HFFc6 (cell line): ENCODE results near the gene ATXN7. TPM values are rescaled to one million over a fixed set of nuclear protein-coding genes. Genes with fewer than 3 reads are reported as not detected.
A peak's percentile ranks its signal among the peaks of the same experiment; 100 is the strongest.

Source experiments
- DNase-seq: peaks from one replicate; pipeline ENCODE4 v3.0.0-alpha.2; 2018
- H3K27ac Mint-ChIP-seq: 2 replicates; pipeline ENCODE4 v1.8.0; 2020; ENCODE audit warnings: mild to moderate bottlenecking, mixed read lengths
- H3K27me3 Mint-ChIP-seq: 2 replicates; pipeline ENCODE4 v1.8.0; 2021; ENCODE audit warnings: mild to moderate bottlenecking, moderate library complexity, mixed read lengths; ENCODE audit not compliant: insufficient read depth
- H3K36me3 Mint-ChIP-seq: 2 replicates; pipeline ENCODE4 v1.8.0; 2021; ENCODE audit warnings: low read depth, mixed read lengths
- H3K4me1 Mint-ChIP-seq: 2 replicates; pipeline ENCODE4 v1.8.0; 2020; ENCODE audit warnings: low read depth, mixed read lengths
- H3K4me3 Mint-ChIP-seq: 2 replicates; pipeline ENCODE4 v1.8.0; 2020; ENCODE audit warnings: mild to moderate bottlenecking, moderate library complexity, mixed read lengths
- H3K9me3 Mint-ChIP-seq: 2 replicates; pipeline ENCODE4 v1.8.0; 2020; ENCODE audit warnings: mild to moderate bottlenecking, mixed read lengths
- total RNA-seq, 6 experiments: library from RNA; stranded (reverse); fragmentation: NEBNext Ultra II Directional; extraction: Animal tissue kit (Norgen Biotek cat#: 25700); gene quantifications; 2 replicates in 1 of 6; 3 replicates in 5 of 6; pipeline ENCODE4 v1.2.3, GENCODE V29; 2021
- TF ChIP-seq, protein P1 (sequence below): fragments of 200-600 bp; sonication (generic); IDR thresholded peaks from 2 replicates; pipeline ENCODE4 v1.5.0; 2021; ENCODE audit warnings: antibody characterized with exemption, mild to moderate bottlenecking

ATXN7 gene
- total RNA-seq, 6 experiments from 2014 or later = 11.5 to 18.4 (median 15.2) TPM

DNA sequence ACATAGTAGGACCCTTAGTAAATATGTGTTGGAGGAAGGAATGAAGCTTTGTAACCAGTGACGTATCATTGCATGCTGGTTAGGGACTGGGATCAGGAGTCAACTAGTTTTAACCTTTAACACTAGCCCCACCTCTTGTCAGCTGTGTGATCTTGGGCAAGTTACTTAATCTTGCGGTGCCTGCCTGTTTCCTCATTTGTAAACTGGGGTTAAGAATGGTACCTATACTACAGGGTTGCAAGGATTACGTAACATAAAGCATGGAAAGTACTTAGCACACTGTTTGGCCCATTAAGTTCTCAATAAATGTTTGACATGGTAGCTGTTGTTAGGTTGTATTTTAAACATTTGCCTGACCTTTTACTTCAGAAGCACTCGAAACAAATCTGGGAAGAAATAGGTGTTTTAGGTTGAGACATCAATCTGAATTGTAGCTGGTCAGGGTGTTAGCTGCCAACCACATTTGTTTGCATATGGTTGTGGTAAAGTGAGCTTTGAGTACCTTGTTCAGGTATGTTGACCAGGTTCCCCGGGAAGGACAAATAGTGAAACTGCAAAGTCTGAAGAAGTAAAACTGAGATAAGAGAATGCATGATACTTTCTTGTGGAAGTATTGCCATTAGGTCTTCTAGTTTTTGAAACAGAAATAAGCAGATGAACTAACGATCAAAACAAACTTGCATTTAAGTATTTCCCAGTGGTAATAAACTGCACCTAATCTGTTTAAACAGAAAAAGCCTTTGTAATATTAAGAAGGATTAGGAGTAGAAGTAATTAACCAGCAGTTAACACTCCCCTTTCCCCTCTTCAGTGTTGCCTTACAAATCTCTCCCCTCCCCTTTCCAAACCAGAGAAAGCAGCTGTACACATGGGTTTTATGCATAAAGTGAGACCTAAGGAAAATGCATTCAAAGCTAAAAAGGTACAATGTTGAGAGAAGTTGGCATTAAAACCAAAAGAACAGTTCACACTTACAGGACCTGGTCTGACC is 74.3 kb downstream of the ATXN7 start:
- H3K4me3 Mint-ChIP-seq = no peak overlapping the region
- H3K9me3 Mint-ChIP-seq = no peaks in the 10 kb centered on the region
- peaks cover 57% of the 10 kb centered on the region for H3K4me1 Mint-ChIP-seq
- peaks cover 21% of the 10 kb centered on the region for H3K36me3 Mint-ChIP-seq
- no peak for DNase-seq
- TF ChIP-seq, protein P1, sequence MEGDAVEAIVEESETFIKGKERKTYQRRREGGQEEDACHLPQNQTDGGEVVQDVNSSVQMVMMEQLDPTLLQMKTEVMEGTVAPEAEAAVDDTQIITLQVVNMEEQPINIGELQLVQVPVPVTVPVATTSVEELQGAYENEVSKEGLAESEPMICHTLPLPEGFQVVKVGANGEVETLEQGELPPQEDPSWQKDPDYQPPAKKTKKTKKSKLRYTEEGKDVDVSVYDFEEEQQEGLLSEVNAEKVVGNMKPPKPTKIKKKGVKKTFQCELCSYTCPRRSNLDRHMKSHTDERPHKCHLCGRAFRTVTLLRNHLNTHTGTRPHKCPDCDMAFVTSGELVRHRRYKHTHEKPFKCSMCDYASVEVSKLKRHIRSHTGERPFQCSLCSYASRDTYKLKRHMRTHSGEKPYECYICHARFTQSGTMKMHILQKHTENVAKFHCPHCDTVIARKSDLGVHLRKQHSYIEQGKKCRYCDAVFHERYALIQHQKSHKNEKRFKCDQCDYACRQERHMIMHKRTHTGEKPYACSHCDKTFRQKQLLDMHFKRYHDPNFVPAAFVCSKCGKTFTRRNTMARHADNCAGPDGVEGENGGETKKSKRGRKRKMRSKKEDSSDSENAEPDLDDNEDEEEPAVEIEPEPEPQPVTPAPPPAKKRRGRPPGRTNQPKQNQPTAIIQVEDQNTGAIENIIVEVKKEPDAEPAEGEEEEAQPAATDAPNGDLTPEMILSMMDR = no peak
- peak overlapping the region; percentile 9; the same call in 1 of the 2 replicates for H3K27ac Mint-ChIP-seq
- H3K27me3 Mint-ChIP-seq = peaks cover under 1% of the 10 kb centered on the region; the same call in 1 of the 2 replicates

DNA sequence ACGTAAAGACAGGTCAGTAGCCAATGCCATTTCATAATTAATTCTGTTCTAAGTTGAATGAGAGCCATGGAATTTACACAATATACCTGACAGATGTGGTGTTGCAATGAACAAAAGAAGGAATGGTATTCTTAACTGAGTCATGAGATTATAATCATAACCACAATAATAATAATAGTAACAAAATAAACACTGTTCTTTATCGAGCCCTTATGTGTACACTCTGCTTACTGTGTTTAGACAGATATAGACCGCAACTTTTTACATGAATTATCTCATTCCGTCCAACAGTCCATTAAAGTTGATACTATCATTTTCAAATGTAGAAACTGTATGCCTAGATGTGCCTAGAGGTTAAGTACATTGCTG is 76.7 kb downstream of the ATXN7 start:
- TF ChIP-seq, protein P1 = no peak
- peaks cover 4% of the 10 kb centered on the region; the same call in 1 of the 2 replicates for H3K27me3 Mint-ChIP-seq
- H3K4me1 Mint-ChIP-seq = peaks cover 40% of the 10 kb centered on the region
- no peaks in the 10 kb centered on the region for H3K9me3 Mint-ChIP-seq
- H3K4me3 Mint-ChIP-seq = no peak overlapping the region
- peaks cover 36% of the 10 kb centered on the region for H3K36me3 Mint-ChIP-seq
- 0 out of 2 replicates have a peak overlapping the region, but pooled peaks have one; percentile 11 for H3K27ac Mint-ChIP-seq
- DNase-seq = peak; percentile 59

DNA sequence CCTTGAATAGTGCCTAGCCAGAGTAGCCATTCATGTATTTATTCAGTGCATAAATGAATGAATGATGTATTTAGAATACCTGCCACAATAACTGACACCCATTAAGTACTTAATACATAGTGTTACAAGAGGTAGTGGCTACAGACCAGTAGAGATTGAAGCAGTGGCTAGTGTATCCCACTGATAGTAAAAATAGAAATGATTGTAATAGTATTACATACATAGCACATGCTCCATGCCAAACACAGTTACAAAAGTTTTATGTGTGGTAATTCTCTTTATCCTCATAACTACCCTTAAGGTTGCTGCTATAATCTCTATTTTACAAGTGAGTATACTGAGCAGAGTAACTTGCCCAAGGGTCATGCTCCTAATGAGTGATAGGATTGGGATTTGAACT is 78.9 kb downstream of the ATXN7 start:
- TF ChIP-seq, protein P1 = no peak
- peaks cover 46% of the 10 kb centered on the region for H3K4me1 Mint-ChIP-seq
- DNase-seq = no peak
- peaks cover 29% of the 10 kb centered on the region for H3K36me3 Mint-ChIP-seq
- H3K9me3 Mint-ChIP-seq = no peaks in the 10 kb centered on the region
- H3K27ac Mint-ChIP-seq = no peak overlapping the region
- peaks cover 4% of the 10 kb centered on the region; the same call in 1 of the 2 replicates for H3K27me3 Mint-ChIP-seq
- no peak overlapping the region for H3K4me3 Mint-ChIP-seq

DNA sequence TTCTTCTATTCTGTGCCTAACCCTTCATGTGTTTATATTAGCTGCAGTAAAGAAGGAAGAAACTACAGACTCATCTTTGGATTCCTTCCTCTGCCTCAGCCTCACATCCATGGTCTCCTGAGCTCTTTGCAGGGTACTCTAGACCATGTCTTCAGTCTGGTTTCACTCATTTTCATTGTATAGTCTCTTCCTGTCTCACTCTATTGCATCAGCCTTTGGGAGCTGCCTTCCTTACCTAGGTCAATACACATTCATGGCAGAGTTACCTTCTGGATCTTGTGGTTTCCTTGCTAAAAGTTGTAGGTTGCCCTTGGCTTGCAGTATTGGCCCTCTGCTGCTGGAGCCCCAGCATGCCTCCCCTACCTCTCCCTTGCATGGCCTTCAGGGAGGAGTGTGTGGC is 80.0 kb downstream of the ATXN7 start:
- Mint-ChIP-seq H3K9me3 (no peaks in the 10 kb centered on the region), H3K4me1 (peaks cover 46% of the 10 kb centered on the region), H3K36me3 (peaks cover 25% of the 10 kb centered on the region), H3K4me3 (no peak overlapping the region), H3K27me3 (peaks cover 4% of the 10 kb centered on the region; the same call in 1 of the 2 replicates), H3K27ac (no peak overlapping the region)
- TF ChIP-seq, protein P1 = no peak
- DNase-seq = no peak

DNA sequence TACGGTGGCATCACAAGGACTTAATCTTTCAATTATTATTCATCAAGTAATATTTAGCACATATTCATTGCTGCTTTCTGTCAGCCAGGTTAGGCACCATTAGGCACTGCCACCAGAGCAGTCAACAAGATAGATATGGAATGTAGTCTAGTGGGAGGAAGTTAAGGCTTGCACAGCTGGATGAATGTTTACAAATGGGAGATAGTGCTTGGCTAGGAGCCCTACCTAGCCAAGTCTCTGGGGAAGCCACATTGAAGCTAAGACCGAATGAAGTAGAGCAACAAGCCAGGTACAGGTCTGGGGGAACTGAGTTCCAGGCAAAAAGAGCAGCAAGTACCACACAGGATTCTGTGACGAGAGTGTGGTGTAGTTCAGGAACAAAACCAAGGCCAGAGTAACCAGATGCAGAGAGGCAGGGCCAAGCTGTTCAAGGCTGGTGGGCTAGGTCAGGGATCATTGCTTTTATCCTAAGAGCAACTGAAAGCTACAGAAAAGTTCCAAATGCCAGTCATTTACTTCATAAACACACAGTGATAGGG is 82.0 kb downstream of the ATXN7 start:
- TF ChIP-seq, protein P1 = no peak
- no peak overlapping the region for H3K4me3 Mint-ChIP-seq
- H3K27me3 Mint-ChIP-seq = peaks cover 4% of the 10 kb centered on the region; the same call in 1 of the 2 replicates
- peaks cover 46% of the 10 kb centered on the region for H3K4me1 Mint-ChIP-seq
- H3K27ac Mint-ChIP-seq = no peak overlapping the region
- H3K36me3 Mint-ChIP-seq = peaks cover 25% of the 10 kb centered on the region
- no peak for DNase-seq
- no peaks in the 10 kb centered on the region for H3K9me3 Mint-ChIP-seq
